ENCODE data around the gene TECTB. TPM values are rescaled to one million over a fixed set of nuclear protein-coding genes. Genes with fewer than 3 reads are reported as not detected.
"Not testable (repeated sequence)": the region's sequence is repeated elsewhere in the genome, so short reads cannot be mapped to it uniquely, and the experiment has no call there.

Gene TECTB
- total RNA-seq, 4 donors from 2014 or later = not detected

- WGBS = 62% methylated on average over 2 of the region's 2 CpGs
Measured at GRCh38 chr10:112247791-112248190, 35.4 kb upstream of the TECTB start.

DNA sequence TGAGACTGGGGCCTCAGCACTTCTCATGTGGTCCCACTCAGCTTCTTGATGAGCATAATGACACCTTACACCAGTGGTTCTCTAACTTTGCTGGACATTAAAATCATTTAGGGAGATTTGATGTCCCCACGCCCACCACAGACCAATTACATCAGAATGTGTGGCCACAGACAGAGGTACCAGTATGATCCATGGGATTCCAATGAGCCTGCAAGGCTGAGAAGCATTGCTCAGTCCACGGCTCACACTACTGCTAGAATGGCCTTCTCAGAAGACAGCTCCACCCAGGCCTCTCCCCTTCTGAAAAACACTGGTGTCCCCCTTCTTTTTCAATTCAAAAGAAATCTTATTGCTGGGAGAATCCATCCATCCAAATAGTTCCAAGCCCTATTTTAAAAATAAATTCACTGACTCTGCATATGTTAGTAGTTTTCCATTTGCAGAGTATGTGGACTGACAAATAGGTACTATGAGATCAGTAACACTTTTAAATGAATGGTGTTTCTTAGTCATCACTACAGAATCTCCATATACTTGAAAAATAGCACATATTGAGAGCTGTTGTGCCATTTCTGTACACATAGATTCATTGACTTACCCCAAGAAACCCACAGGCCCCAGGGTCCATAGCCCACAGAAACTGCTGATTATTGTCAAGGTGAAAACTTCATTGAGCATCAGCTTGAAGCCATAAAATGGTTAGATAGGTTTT, 34.5 kb upstream of the TECTB start:
- Histone ChIP-seq H3K27ac (no peak overlapping the region), H3K4me3 (no peak overlapping the region), H3K27me3 (no peaks in the 10 kb centered on the region), H3K4me1 (no peaks in the 10 kb centered on the region), H3K9me3 (no peaks in the 10 kb centered on the region), H3K36me3 (no peaks in the 10 kb centered on the region)
- TF ChIP-seq EP300 (IDR thresholded peaks at IDR 0.05) (no peak), POLR2A (IDR thresholded peaks at IDR 0.05) (no peak), POLR2AphosphoS5 (IDR thresholded peaks at IDR 0.05) (no peak)
- TF ChIP-seq, protein P1, sequence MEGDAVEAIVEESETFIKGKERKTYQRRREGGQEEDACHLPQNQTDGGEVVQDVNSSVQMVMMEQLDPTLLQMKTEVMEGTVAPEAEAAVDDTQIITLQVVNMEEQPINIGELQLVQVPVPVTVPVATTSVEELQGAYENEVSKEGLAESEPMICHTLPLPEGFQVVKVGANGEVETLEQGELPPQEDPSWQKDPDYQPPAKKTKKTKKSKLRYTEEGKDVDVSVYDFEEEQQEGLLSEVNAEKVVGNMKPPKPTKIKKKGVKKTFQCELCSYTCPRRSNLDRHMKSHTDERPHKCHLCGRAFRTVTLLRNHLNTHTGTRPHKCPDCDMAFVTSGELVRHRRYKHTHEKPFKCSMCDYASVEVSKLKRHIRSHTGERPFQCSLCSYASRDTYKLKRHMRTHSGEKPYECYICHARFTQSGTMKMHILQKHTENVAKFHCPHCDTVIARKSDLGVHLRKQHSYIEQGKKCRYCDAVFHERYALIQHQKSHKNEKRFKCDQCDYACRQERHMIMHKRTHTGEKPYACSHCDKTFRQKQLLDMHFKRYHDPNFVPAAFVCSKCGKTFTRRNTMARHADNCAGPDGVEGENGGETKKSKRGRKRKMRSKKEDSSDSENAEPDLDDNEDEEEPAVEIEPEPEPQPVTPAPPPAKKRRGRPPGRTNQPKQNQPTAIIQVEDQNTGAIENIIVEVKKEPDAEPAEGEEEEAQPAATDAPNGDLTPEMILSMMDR (IDR thresholded peaks at IDR 0.05) = no peak
- DNase-seq (ENCODE audit: low spot score in 2 of 2) = no peak
- WGBS = 84% methylated on average over 2 of the region's 2 CpGs

More at GRCh38 chr10:112247791-112248190, 35.4 kb upstream of the TECTB start:
- Histone ChIP-seq H3K9me3 (no peaks in the 10 kb centered on the region), H3K27ac (no peak overlapping the region), H3K36me3 (no peaks in the 10 kb centered on the region), H3K4me1 (no peaks in the 10 kb centered on the region), H3K4me3 (no peak overlapping the region), H3K27me3 (no peaks in the 10 kb centered on the region)
- TF ChIP-seq POLR2AphosphoS5 (IDR thresholded peaks at IDR 0.05) = no peak
- DNase-seq (ENCODE audit: low spot score in 2 of 2) = no peak

- no peak overlapping the region for H3K27ac ChIP-seq
- no peaks in the 10 kb centered on the region for H3K9me3 ChIP-seq
- H3K27me3 ChIP-seq = no peaks in the 10 kb centered on the region
- TF ChIP-seq, protein P1 (IDR thresholded peaks at IDR 0.05) = no peak
- TF ChIP-seq POLR2AphosphoS5 (IDR thresholded peaks at IDR 0.05) (no peak), POLR2A (IDR thresholded peaks at IDR 0.05) (no peak), EP300 (IDR thresholded peaks at IDR 0.05) (no peak)
- DNase-seq (ENCODE audit: low spot score in 2 of 2) = no peak
- H3K4me3 ChIP-seq = no peak overlapping the region
- WGBS = 92% methylated on average over 2 of the region's 2 CpGs
- no peaks in the 10 kb centered on the region for H3K36me3 ChIP-seq
- H3K4me1 ChIP-seq = no peaks in the 10 kb centered on the region
Measured at GRCh38 chr10:112249722-112250121, 33.5 kb upstream of the TECTB start.

GRCh38 chr10:112250555-112250954, 32.6 kb upstream of the TECTB start:
- Histone ChIP-seq H3K9me3 (no peaks in the 10 kb centered on the region), H3K4me3 (no peak overlapping the region), H3K27me3 (no peaks in the 10 kb centered on the region), H3K4me1 (no peaks in the 10 kb centered on the region), H3K27ac (no peak overlapping the region), H3K36me3 (no peaks in the 10 kb centered on the region)
- no peak for DNase-seq (ENCODE audit: low spot score in 2 of 2)
- TF ChIP-seq POLR2AphosphoS5 (IDR thresholded peaks at IDR 0.05) = no peak
- TF ChIP-seq, protein P1 (IDR thresholded peaks at IDR 0.05) = no peak
- no peak for TF ChIP-seq EP300 (IDR thresholded peaks at IDR 0.05)
- no peak for TF ChIP-seq POLR2A (IDR thresholded peaks at IDR 0.05)
- WGBS = 33% methylated on average over 2 of the region's 2 CpGs

DNA sequence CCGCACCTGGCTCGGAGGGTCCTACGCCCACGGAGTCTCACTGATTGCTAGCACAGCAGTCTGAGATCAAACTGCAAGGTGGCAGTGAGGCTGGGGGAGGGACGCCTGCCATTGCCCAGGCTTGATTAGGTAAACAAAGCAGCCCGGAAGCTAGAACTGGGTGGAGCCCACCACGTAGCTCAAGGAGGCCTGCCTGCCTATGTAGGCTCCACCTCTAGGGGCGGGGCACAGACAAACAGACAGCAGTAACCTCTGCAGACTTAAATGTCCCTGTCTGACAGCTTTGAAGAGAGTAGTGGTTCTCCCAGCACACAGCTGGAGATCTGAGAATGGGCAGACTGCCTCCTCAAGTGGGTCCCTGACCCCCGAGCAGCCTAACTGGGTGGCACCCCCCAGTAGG, 32.0 kb upstream of the TECTB start:
- not testable (repeated sequence) for H3K9me3 ChIP-seq; H3K4me3 ChIP-seq; H3K36me3 ChIP-seq; H3K4me1 ChIP-seq; H3K27ac ChIP-seq; H3K27me3 ChIP-seq; DNase-seq (ENCODE audit: low spot score in 2 of 2)
- 100% methylated on average over 4 of the region's 9 CpGs for WGBS

- 33% methylated on average over 1 of the region's 1 CpG for WGBS
Measured at GRCh38 chr10:112258407-112258806, 24.8 kb upstream of the TECTB start.

More at GRCh38 chr10:112258407-112258806, 24.8 kb upstream of the TECTB start:
- DNase-seq (ENCODE audit: low spot score in 2 of 2) = no peak
- H3K27ac ChIP-seq = no peak overlapping the region
- TF ChIP-seq POLR2A (IDR thresholded peaks at IDR 0.05) (no peak), EP300 (IDR thresholded peaks at IDR 0.05) (no peak), POLR2AphosphoS5 (IDR thresholded peaks at IDR 0.05) (no peak)
- TF ChIP-seq, protein P1 (IDR thresholded peaks at IDR 0.05) = no peak
- no peaks in the 10 kb centered on the region for H3K4me1 ChIP-seq
- no peaks in the 10 kb centered on the region for H3K27me3 ChIP-seq
- no peak overlapping the region for H3K4me3 ChIP-seq
- H3K9me3 ChIP-seq = no peaks in the 10 kb centered on the region
- no peaks in the 10 kb centered on the region for H3K36me3 ChIP-seq
